Mammary epithelial cell (primary cell): ENCODE measurements around the gene OR11L1.

Source experiments
- CTCF ChIP-seq, 2 donors: IDR thresholded peaks in 1 of 2; conservative IDR thresholded peaks in 1 of 2; 2 replicates each; pipeline ENCODE4 v1.5.1; 2011 to 2012; ENCODE audit warnings: inconsistent platforms in 2 of 2, low read length in 2 of 2, mild to moderate bottlenecking in 2 of 2, control low read depth in 1 of 2, low read depth in 1 of 2; ENCODE audit not compliant: insufficient read depth in 1 of 2; ENCODE audit errors: extremely low read depth in 1 of 2
- EZH2 ChIP-seq: IDR thresholded peaks from 2 replicates; pipeline ENCODE4 v1.6.1; 2012; ENCODE audit warnings: low read length, inconsistent platforms, borderline replicate concordance

- TF ChIP-seq CTCF (conservative IDR thresholded peaks at IDR 0.05 in 1 of 2, IDR thresholded peaks at IDR 0.05 in 1 of 2; ENCODE audit: extremely low read depth in 1 of 2, insufficient read depth in 1 of 2, low read depth in 1 of 2, low read length in 2 of 2), result no peak
- TF ChIP-seq EZH2, result no peak
Observed at GRCh38 chr1:247840818-247841217, 878 bp downstream of the OR11L1 start.
